Keratinocyte (primary cell): Measurements from ENCODE around the gene BARX1. TPM values are rescaled to one million over a fixed set of nuclear protein-coding genes. Genes with fewer than 3 reads are reported as not detected.

ENCODE experiments used
- DNase-seq: peaks from one replicate; pipeline ENCODE4 v3.0.0-alpha.2; 2011; ENCODE audit warnings: low read depth, missing footprints, low spot score
- FAIRE-seq: peaks from 2 replicates; lab custom pipeline; 2011; peaks lifted over from hg19 to GRCh38; lab: Jason Lieb, UNC
- H2AFZ ChIP-seq: 2 replicates; pipeline ENCODE4 v1.6.0; 2012; ENCODE audit warnings: low read length, control low read depth, inconsistent platforms; ENCODE audit not compliant: control insufficient read depth
- H3K27ac ChIP-seq: 2 replicates; pipeline ENCODE4 v1.5.1; 2011; ENCODE audit warnings: low read length; ENCODE audit not compliant: control insufficient read depth, insufficient read depth
- H3K27me3 ChIP-seq: 3 replicates; pipeline ENCODE4 v1.6.0; 2011; ENCODE audit warnings: low read length; ENCODE audit not compliant: control insufficient read depth, insufficient read depth; ENCODE audit errors: extremely low read depth
- H3K36me3 ChIP-seq, 2 experiments: 2 replicates in 1 of 2; 3 replicates in 1 of 2; pipeline ENCODE4 v1.5.1; 2011; ENCODE audit warnings: low read length in 2 of 2, mild to moderate bottlenecking in 1 of 2; ENCODE audit not compliant: control insufficient read depth in 2 of 2, insufficient read depth in 2 of 2; ENCODE audit errors: extremely low read depth in 1 of 2
- H3K4me1 ChIP-seq: 3 replicates; pipeline ENCODE4 v1.5.1; 2011; ENCODE audit warnings: low read length; ENCODE audit not compliant: control insufficient read depth, insufficient read depth; ENCODE audit errors: extremely low read depth
- H3K4me2 ChIP-seq: 3 replicates; pipeline ENCODE4 v1.6.0; 2011; ENCODE audit warnings: low read depth, low read length; ENCODE audit not compliant: control insufficient read depth, insufficient read depth; ENCODE audit errors: extremely low read depth
- H3K4me3 ChIP-seq, 3 experiments: fragments of 200-600 bp in 1 of 3; sonication (generic) in 1 of 3; 2 replicates in 2 of 3; 3 replicates in 1 of 3; pipeline ENCODE4 v1.5.1; 2011 to 2016; ENCODE audit warnings: low read length in 3 of 3, mild to moderate bottlenecking in 3 of 3, control low read depth in 2 of 3, inconsistent platforms in 1 of 3, low read depth in 1 of 3, mixed read lengths in 1 of 3, mixed run types in 1 of 3, moderate library complexity in 1 of 3; ENCODE audit not compliant: control insufficient read depth in 2 of 3, insufficient read depth in 2 of 3; ENCODE audit errors: extremely low read depth in 1 of 3
- H3K79me2 ChIP-seq: 2 replicates; pipeline ENCODE4 v1.6.0; 2012; ENCODE audit warnings: low read length; ENCODE audit not compliant: control insufficient read depth, insufficient read depth
- H3K9ac ChIP-seq: 3 replicates; pipeline ENCODE4 v1.6.0; 2011; ENCODE audit warnings: low read length; ENCODE audit not compliant: control insufficient read depth, insufficient read depth; ENCODE audit errors: extremely low read depth
- H3K9me1 ChIP-seq: 3 replicates; pipeline ENCODE4 v1.6.0; 2011; ENCODE audit warnings: low read length; ENCODE audit not compliant: control insufficient read depth, insufficient read depth; ENCODE audit errors: extremely low read depth
- H3K9me3 ChIP-seq: 2 replicates; pipeline ENCODE4 v1.5.1; 2012; ENCODE audit warnings: low read depth, low read length; ENCODE audit not compliant: control insufficient read depth
- H4K20me1 ChIP-seq: 3 replicates; pipeline ENCODE4 v1.6.0; 2011; ENCODE audit warnings: low read length; ENCODE audit not compliant: control insufficient read depth, insufficient read depth; ENCODE audit errors: extremely low read depth
- CTCF ChIP-seq, 3 experiments: IDR thresholded peaks in 1 of 3; conservative IDR thresholded peaks in 1 of 3; optimal IDR thresholded peaks in 1 of 3; 2 replicates in 2 of 3; 3 replicates in 1 of 3; pipeline versions ENCODE3 to v1.5.1; 2011; ENCODE audit warnings: low read length in 3 of 3, mild to moderate bottlenecking in 3 of 3, moderate library complexity in 2 of 3, control low read depth in 1 of 3, inconsistent platforms in 1 of 3; ENCODE audit not compliant: insufficient read depth in 2 of 3; ENCODE audit errors: extremely low read depth in 1 of 3
- EZH2 ChIP-seq: IDR thresholded peaks from one replicate; pipeline ENCODE4 v1.6.1; 2012; ENCODE audit warnings: inconsistent platforms, mild to moderate bottlenecking, low read length, moderate library complexity
- dilution Hi-C: fragments of 300-500 bp; cut with MboI; formaldehyde crosslinking; loops from one replicate; pipeline ENCODE4 v1.7.0; 2020; ENCODE audit warnings: low sequenced_read_pairs; ENCODE audit not compliant: extremely low pct_ligation_motif_present
- polyA plus RNA-seq, 5 experiments: library from polyadenylated mRNA; depleted of rRNA in 3 of 5; stranded (reverse) in 3 of 5; stranded (forward) in 1 of 5; unstranded in 1 of 5; fragments of >200 nt; gene quantifications; 1 replicate in 1 of 5; 2 replicates in 3 of 5; 3 replicates in 1 of 5; pipeline versions ENCODE4 v1.2.1 to v1.2.3, GENCODE V29; 2011 to 2012; ENCODE audit warnings: missing spikeins in 2 of 5, low read depth in 1 of 5, low replicate concordance in 1 of 5

The BARX1 gene
- polyA plus RNA-seq, 1 donor (not counting 4 experiments of a cell fraction or from before 2014, with no cell fraction given) = not detected

GRCh38 chr9:93948441-93949072 is 6.6 kb downstream of the BARX1 start:
- Histone ChIP-seq H3K4me2 (no peak overlapping the region), H3K9me1 (no peaks in the 10 kb centered on the region), H3K27ac (no peak overlapping the region), H3K79me2 (no peaks in the 10 kb centered on the region), H3K9me3 (peaks cover 4% of the 10 kb centered on the region), H3K27me3 (peaks cover 98% of the 10 kb centered on the region), H4K20me1 (no peaks in the 10 kb centered on the region), H3K36me3 (no peaks in the 10 kb centered on the region), H2AFZ (no peak overlapping the region), H3K4me3 (no peak overlapping the region), H3K4me1 (peaks cover 5% of the 10 kb centered on the region), H3K9ac (no peak overlapping the region)
- FAIRE-seq = no peak
- DNase-seq = no peak
- TF ChIP-seq EZH2 = peak; percentile 41
- TF ChIP-seq CTCF (optimal IDR thresholded peaks at IDR 0.05 in 1 of 3, IDR thresholded peaks at IDR 0.05 in 1 of 3, conservative IDR thresholded peaks at IDR 0.05 in 1 of 3; ENCODE audit: extremely low read depth in 1 of 3, insufficient read depth in 2 of 3, low read length in 3 of 3) = no peak
- dilution Hi-C loops = no loop called here

- DNase-seq (no peak), FAIRE-seq (no peak)
- H3K79me2 ChIP-seq = no peaks in the 10 kb centered on the region
- H3K9me3 ChIP-seq = peaks cover 4% of the 10 kb centered on the region
- H4K20me1 ChIP-seq = no peaks in the 10 kb centered on the region
- no peaks in the 10 kb centered on the region for H3K36me3 ChIP-seq
- H2AFZ ChIP-seq = no peak overlapping the region
- H3K27ac ChIP-seq = no peak overlapping the region
- peaks cover 5% of the 10 kb centered on the region for H3K4me1 ChIP-seq
- H3K27me3 ChIP-seq = peaks cover 95% of the 10 kb centered on the region
- no peaks in the 10 kb centered on the region for H3K9me1 ChIP-seq
- H3K9ac ChIP-seq = no peak overlapping the region
- no peak for TF ChIP-seq CTCF (optimal IDR thresholded peaks at IDR 0.05 in 1 of 3, IDR thresholded peaks at IDR 0.05 in 1 of 3, conservative IDR thresholded peaks at IDR 0.05 in 1 of 3; ENCODE audit: extremely low read depth in 1 of 3, insufficient read depth in 2 of 3, low read length in 3 of 3)
- no peak for TF ChIP-seq EZH2
- dilution Hi-C loops = no loop called here
- no peak overlapping the region for H3K4me3 ChIP-seq
- no peak overlapping the region for H3K4me2 ChIP-seq
These were observed 7.6 kb downstream of the BARX1 start for GRCh38 chr9:93947409-93948070.
